Suprapubic skin (tissue), 4 donors: ENCODE data around the gene DERL2.

Source experiments
- CTCF ChIP-seq, 2 donors: fragments of 200-600 bp in 1 of 2; fragments of 450-650 bp in 1 of 2; sonication (generic) in 1 of 2; IDR thresholded peaks; one replicate each; pipeline ENCODE4 v1.5.1; 2016 to 2019; ENCODE audit warnings: antibody characterized with exemption in 2 of 2, mild to moderate bottlenecking in 1 of 2, moderate library complexity in 1 of 2
- POLR2A ChIP-seq, 2 donors: fragments of 450-650 bp; IDR thresholded peaks; one replicate each; pipeline ENCODE4 v1.6.1; 2017; ENCODE audit warnings: antibody characterized with exemption in 2 of 2, mild to moderate bottlenecking in 2 of 2, moderate library complexity in 2 of 2
- POLR2AphosphoS5 ChIP-seq, 3 donors: sonication (generic); formaldehyde crosslinking; IDR thresholded peaks; one replicate each; pipeline ENCODE4 v1.6.1; 2017; ENCODE audit warnings: antibody characterized with exemption in 3 of 3

GRCh38 chr17:5429191-5429887 lies 56.6 kb downstream of the DERL2 start:
- TF ChIP-seq CTCF (IDR thresholded peaks at IDR 0.05) (no peak), POLR2A (IDR thresholded peaks at IDR 0.05) (no peak), POLR2AphosphoS5 (IDR thresholded peaks at IDR 0.05) (no peak)
